ENCODE results near the gene ITPK1. TPM values are rescaled to one million over a fixed set of nuclear protein-coding genes. Genes with fewer than 3 reads are reported as not detected.

The ITPK1 gene
- total RNA-seq, 3 donors from 2014 or later = 27.8 to 91.7 (median 42.9) TPM

DNA sequence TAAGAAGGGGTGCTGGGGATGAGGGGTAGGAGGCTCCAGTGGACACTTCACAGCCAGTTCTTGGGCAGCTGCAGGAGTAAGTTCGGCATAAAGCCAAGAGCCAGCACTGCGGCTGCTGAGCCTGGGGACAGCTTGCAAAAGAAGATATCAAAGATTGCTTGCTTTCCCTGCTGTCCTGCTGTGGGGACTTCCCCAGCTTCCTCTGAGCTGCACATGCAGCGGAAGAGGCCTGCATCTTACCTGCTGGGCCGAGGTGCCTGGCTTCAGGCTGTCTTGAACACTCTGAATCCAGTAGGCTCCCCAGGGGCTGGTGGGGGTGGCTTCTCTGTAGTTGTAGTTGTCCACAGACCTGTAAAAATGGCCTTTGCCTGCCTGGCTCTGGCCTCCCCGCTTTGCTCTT lies 191.5 kb downstream of the ITPK1 start:
- H3K4me1 ChIP-seq = no peaks in the 10 kb centered on the region
- no peak overlapping the region for H3K27ac ChIP-seq
- intact Hi-C loops (cut with DNase I; ENCODE audit: low total_unique reads) = no loop called here
- no peaks in the 10 kb centered on the region for H3K36me3 ChIP-seq
- no peak overlapping the region for H3K4me3 ChIP-seq
- TF ChIP-seq POLR2A (IDR thresholded peaks at IDR 0.05) (no peak), POLR2AphosphoS5 (IDR thresholded peaks at IDR 0.05) (no peak)
- TF ChIP-seq, protein P1, sequence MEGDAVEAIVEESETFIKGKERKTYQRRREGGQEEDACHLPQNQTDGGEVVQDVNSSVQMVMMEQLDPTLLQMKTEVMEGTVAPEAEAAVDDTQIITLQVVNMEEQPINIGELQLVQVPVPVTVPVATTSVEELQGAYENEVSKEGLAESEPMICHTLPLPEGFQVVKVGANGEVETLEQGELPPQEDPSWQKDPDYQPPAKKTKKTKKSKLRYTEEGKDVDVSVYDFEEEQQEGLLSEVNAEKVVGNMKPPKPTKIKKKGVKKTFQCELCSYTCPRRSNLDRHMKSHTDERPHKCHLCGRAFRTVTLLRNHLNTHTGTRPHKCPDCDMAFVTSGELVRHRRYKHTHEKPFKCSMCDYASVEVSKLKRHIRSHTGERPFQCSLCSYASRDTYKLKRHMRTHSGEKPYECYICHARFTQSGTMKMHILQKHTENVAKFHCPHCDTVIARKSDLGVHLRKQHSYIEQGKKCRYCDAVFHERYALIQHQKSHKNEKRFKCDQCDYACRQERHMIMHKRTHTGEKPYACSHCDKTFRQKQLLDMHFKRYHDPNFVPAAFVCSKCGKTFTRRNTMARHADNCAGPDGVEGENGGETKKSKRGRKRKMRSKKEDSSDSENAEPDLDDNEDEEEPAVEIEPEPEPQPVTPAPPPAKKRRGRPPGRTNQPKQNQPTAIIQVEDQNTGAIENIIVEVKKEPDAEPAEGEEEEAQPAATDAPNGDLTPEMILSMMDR (IDR thresholded peaks at IDR 0.05) = no peak
- peaks cover 4 to 36% of the 10 kb centered on the region in 2 donors for H3K27me3 ChIP-seq
- no peaks in the 10 kb centered on the region for H3K9me3 ChIP-seq
- no peak for DNase-seq (ENCODE audit: low spot score in 2 of 2)

DNA sequence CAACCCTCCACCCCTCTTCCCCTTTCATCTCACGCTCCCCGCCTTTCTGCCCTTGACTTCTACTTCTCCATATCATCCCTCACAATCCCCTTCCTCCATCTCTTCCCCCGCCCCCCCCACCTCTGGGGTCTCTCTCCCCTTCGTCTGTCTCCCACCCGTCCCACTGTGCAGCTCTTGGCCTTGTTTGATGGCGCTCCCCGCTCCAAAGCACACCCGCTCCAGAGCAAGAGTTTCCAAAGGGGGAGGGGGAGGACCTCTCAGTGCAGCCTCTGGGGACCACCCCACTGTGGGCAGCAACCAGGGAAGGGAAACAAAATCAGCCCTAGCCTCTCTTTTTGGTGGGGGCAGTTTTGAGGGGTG lies 192.0 kb downstream of the ITPK1 start:
- Histone ChIP-seq H3K27me3 (peaks cover 4 to 40% of the 10 kb centered on the region in 2 donors), H3K4me1 (no peaks in the 10 kb centered on the region), H3K4me3 (no peak overlapping the region), H3K36me3 (no peaks in the 10 kb centered on the region), H3K9me3 (no peaks in the 10 kb centered on the region), H3K27ac (no peak overlapping the region)
- DNase-seq (ENCODE audit: low spot score in 2 of 2) = no peak
- intact Hi-C loops (cut with DNase I; ENCODE audit: low total_unique reads) = no loop called here
- TF ChIP-seq POLR2AphosphoS5 (IDR thresholded peaks at IDR 0.05) = no peak
- TF ChIP-seq POLR2A (IDR thresholded peaks at IDR 0.05) = no peak
- TF ChIP-seq, protein P1 (IDR thresholded peaks at IDR 0.05) = no peak

DNA sequence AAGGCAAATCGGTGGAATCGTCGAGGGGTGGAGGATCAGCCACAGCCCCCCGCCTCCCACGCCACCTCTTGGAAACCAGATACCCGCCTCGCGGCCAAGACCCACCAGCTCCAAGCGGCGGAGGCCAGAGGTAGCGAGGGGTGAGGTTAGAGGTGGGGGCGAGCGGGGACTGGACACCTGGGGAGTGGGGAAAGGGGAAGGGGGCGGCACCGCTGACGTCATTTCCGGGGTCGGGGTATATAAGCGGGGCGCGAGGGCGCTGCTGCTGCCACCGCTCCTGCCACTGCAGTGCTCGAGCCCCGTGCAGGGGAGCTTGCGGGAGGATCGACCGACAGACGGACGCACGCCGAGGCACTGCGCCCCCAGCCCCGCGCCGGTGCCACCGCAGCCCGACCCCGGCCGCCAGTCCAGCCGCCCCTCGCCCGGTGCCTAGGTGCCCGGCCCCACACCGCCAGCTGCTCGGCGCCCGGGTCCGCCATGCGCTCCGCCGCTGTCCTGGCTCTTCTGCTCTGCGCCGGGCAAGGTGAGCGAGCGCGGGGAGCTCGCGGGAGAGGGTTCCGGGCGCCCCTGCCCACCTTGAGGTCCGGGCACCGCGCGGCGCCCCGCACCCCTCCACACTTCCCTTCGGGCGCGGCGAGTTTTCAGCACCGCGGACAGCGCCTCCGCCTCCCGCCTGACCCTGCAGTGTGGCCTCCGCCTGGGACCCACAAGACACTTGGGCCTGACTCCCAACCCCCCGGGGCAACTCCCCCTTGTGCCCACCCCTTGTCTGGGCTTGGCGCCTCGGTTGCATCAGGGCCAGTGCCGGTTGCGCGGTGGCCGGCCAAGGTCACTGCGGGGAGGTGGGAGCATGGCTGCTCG lies 192.6 kb downstream of the ITPK1 start, which contains the start of gene CHGA:
CHGA (plus strand) TSS at position 268 of the 861 bp plus-strand sequence; CDS start at position 478, 210 bp downstream.
- intact Hi-C loops (cut with DNase I; ENCODE audit: low total_unique reads) = no loop called here
- Histone ChIP-seq H3K4me3 (no peak within 1 kb of the TSS), H3K27ac (no peak within 1 kb of the TSS), H3K36me3 (no peaks in the 10 kb centered on the region), H3K4me1 (no peaks in the 10 kb centered on the region), H3K27me3 (peaks cover 4 to 40% of the 10 kb centered on the region in 2 donors), H3K9me3 (no peaks in the 10 kb centered on the region)
- TF ChIP-seq, protein P1 (IDR thresholded peaks at IDR 0.05) = no peak
- TF ChIP-seq POLR2A (IDR thresholded peaks at IDR 0.05) (no peak), POLR2AphosphoS5 (IDR thresholded peaks at IDR 0.05) (no peak)
- peak in 1 of 2 donors; percentile 60 for DNase-seq (ENCODE audit: low spot score in 2 of 2)

DNA sequence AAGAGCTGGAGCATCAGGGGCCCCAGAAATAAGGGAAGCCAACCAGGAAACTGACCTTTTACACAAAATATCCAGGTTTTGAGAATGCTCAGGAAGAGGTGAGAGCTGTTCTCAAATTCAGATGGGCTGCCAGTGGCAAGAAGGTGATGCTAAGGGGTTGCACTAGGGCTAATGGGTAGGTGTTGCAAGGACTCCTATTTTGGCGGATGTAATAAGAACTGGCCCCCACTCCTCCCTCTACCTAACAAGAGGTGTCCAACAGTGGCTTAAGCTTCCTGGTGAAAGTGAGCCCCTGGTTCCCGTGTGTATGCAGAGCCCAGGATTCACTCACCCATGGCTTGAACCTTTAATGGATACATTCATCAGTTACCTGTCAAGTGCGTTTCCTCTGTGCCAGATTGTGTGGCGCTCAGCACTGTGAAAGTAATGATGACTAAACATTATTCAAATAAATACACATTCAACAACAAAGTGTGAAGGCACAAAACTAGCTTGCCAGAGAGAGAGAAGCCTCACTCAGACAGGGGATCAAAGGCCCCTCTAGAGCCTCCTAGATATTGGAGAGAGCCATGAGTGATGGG lies 193.5 kb downstream of the ITPK1 start:
- H3K36me3 ChIP-seq = no peaks in the 10 kb centered on the region
- H3K9me3 ChIP-seq = no peaks in the 10 kb centered on the region
- H3K27ac ChIP-seq = no peak overlapping the region
- H3K4me1 ChIP-seq = no peaks in the 10 kb centered on the region
- no peak for TF ChIP-seq POLR2AphosphoS5 (IDR thresholded peaks at IDR 0.05)
- no peak for TF ChIP-seq POLR2A (IDR thresholded peaks at IDR 0.05)
- TF ChIP-seq, protein P1 (IDR thresholded peaks at IDR 0.05) = no peak
- DNase-seq (ENCODE audit: low spot score in 2 of 2) = no peak
- H3K4me3 ChIP-seq = no peak overlapping the region
- intact Hi-C loops (cut with DNase I; ENCODE audit: low total_unique reads) = no loop called here
- peaks cover 4 to 40% of the 10 kb centered on the region in 2 donors for H3K27me3 ChIP-seq

DNA sequence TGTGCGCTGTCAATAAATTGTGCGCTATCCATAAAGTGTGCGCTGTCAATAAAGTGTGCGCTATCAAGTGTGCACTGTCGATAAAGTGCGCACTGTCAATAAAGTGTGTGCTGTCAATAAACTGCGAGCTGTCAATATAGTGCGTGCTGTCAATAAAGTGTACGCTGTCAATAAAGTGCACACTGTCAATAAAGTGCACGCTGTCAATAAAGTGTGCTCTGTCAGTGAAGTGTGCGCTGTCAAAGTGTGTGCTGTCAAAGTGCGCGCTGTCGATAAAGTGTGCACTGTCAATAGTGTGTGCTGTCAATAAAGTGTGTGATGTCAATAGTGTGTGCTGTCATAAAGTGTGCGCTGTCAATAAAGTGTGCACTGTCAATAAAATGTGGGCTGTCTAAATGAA lies 195.7 kb downstream of the ITPK1 start:
- Histone ChIP-seq H3K27ac (no peak overlapping the region), H3K27me3 (peaks cover 4 to 42% of the 10 kb centered on the region in 2 donors), H3K9me3 (no peaks in the 10 kb centered on the region), H3K4me3 (no peak overlapping the region), H3K36me3 (no peaks in the 10 kb centered on the region), H3K4me1 (no peaks in the 10 kb centered on the region)
- TF ChIP-seq, protein P1 (IDR thresholded peaks at IDR 0.05) = no peak
- TF ChIP-seq POLR2AphosphoS5 (IDR thresholded peaks at IDR 0.05) (no peak), POLR2A (IDR thresholded peaks at IDR 0.05) (no peak)
- DNase-seq (ENCODE audit: low spot score in 2 of 2) = no peak
- intact Hi-C loops (cut with DNase I; ENCODE audit: low total_unique reads) = no loop called here

Measured in breast epithelium (tissue), 4 donors.